WTC11 (cell line): Measurements from ENCODE around the gene DNA2. TPM values are rescaled to one million over a fixed set of nuclear protein-coding genes. Genes with fewer than 3 reads are reported as not detected.

Source experiments
- ATAC-seq: fragments of 200-7000 bp; cut with Tn5 transposase; 2 replicates; pipeline ENCODE4 v1.10.0; 2021; ENCODE audit warnings: mild to moderate bottlenecking, moderate library complexity
- CTCF ChIA-PET: fragments of 300-600 bp; sonication (Branson Sonifier 250); formaldehyde crosslinking; loops from one replicate; lab custom pipeline; 2021; ENCODE audit warnings: antibody characterized with exemption; lab: Charles Lee
- POLR2A ChIA-PET: fragments of 350-600 bp; sonication (Branson Sonifier 250); formaldehyde crosslinking; loops from one replicate; lab custom pipeline; 2021; ENCODE audit warnings: antibody characterized with exemption; lab: Charles Lee
- DNase-seq: peaks from one replicate; pipeline ENCODE4 v3.0.0; 2021; ENCODE audit warnings: low spot score
- H3K27ac Mint-ChIP-seq: 2 replicates; pipeline ENCODE4 v1.8.0; 2021; ENCODE audit warnings: mixed read lengths
- H3K27me3 Mint-ChIP-seq: 2 replicates; pipeline ENCODE4 v1.8.0; 2021; ENCODE audit warnings: low read depth, mild to moderate bottlenecking, moderate library complexity, mixed read lengths
- H3K36me3 Mint-ChIP-seq: 2 replicates; pipeline ENCODE4 v1.8.0; 2021; ENCODE audit warnings: mixed read lengths
- H3K4me1 Mint-ChIP-seq: 2 replicates; pipeline ENCODE4 v1.8.0; 2022; ENCODE audit warnings: mixed read lengths
- H3K4me3 Mint-ChIP-seq: 2 replicates; pipeline ENCODE4 v1.8.0; 2021; ENCODE audit warnings: mild to moderate bottlenecking, moderate library complexity, mixed read lengths
- H3K9me3 Mint-ChIP-seq: 2 replicates; pipeline ENCODE4 v1.8.0; 2021; ENCODE audit warnings: mixed read lengths
- ELF4 ChIP-seq: sonication (generic); formaldehyde crosslinking; IDR thresholded peaks from 2 replicates; pipeline ENCODE4 v1.8.1; 2022; ENCODE audit warnings: low read depth, mild to moderate bottlenecking, moderate library complexity, missing genetic modification reagents
- FOXK1 ChIP-seq: sonication (generic); formaldehyde crosslinking; IDR thresholded peaks from 2 replicates; pipeline ENCODE4 v1.8.0; 2022; ENCODE audit warnings: mild to moderate bottlenecking, moderate library complexity, missing genetic modification reagents
- GABPB1 ChIP-seq: sonication (generic); formaldehyde crosslinking; IDR thresholded peaks from 2 replicates; pipeline ENCODE4 v1.8.1; 2023; ENCODE audit warnings: mild to moderate bottlenecking, missing genetic modification reagents
- GRHL2 ChIP-seq: fragments of 250-450 bp; sonication (Bioruptor Pico); IDR thresholded peaks from 2 replicates; pipeline ENCODE4 v1.8.0; 2022; ENCODE audit warnings: mild to moderate bottlenecking, moderate library complexity; ENCODE audit not compliant: insufficient replicate concordance, severe bottlenecking
- KAT7 ChIP-seq: sonication (generic); formaldehyde crosslinking; IDR thresholded peaks from 2 replicates; pipeline ENCODE4 v1.8.1; 2023; ENCODE audit warnings: missing genetic modification reagents, mild to moderate bottlenecking, borderline replicate concordance
- MLX ChIP-seq: sonication (generic); formaldehyde crosslinking; IDR thresholded peaks from 2 replicates; pipeline ENCODE4 v1.8.1; 2023; ENCODE audit warnings: mild to moderate bottlenecking, missing genetic modification reagents, moderate library complexity
- MYBL2 ChIP-seq: sonication (generic); formaldehyde crosslinking; IDR thresholded peaks from 2 replicates; pipeline ENCODE4 v1.8.1; 2023; ENCODE audit warnings: mild to moderate bottlenecking, moderate library complexity, missing genetic modification reagents
- NFATC4 ChIP-seq: fragments of 250-450 bp; sonication (Bioruptor Pico); IDR thresholded peaks from 2 replicates; pipeline ENCODE4 v1.9.0; 2021; ENCODE audit warnings: mild to moderate bottlenecking
- NFYB ChIP-seq: sonication (generic); formaldehyde crosslinking; conservative IDR thresholded peaks from 2 replicates; pipeline ENCODE4 v1.8.0; 2022; ENCODE audit warnings: low read depth, missing genetic modification reagents
- OVOL2 ChIP-seq: fragments of 250-450 bp; sonication (Bioruptor Pico); IDR thresholded peaks from 2 replicates; pipeline ENCODE4 v1.9.0; 2021; ENCODE audit warnings: mild to moderate bottlenecking, borderline replicate concordance
- SMAD3 ChIP-seq: sonication (generic); formaldehyde crosslinking; IDR thresholded peaks from 2 replicates; pipeline ENCODE4 v1.8.0; 2022; ENCODE audit warnings: missing genetic modification reagents, mild to moderate bottlenecking, borderline replicate concordance
- TEAD4 ChIP-seq: sonication (generic); formaldehyde crosslinking; IDR thresholded peaks from 2 replicates; pipeline ENCODE4 v1.8.0; 2022; ENCODE audit warnings: mild to moderate bottlenecking, missing genetic modification reagents
- TP53 ChIP-seq: sonication (generic); formaldehyde crosslinking; IDR thresholded peaks from 2 replicates; pipeline ENCODE4 v1.8.1; 2023; ENCODE audit warnings: mild to moderate bottlenecking, missing genetic modification reagents
- USF2 ChIP-seq: sonication (generic); formaldehyde crosslinking; IDR thresholded peaks from 2 replicates; pipeline ENCODE4 v1.8.1; 2023; ENCODE audit warnings: mild to moderate bottlenecking, missing genetic modification reagents, moderate library complexity
- ZNF317 ChIP-seq: sonication (generic); formaldehyde crosslinking; IDR thresholded peaks from 2 replicates; pipeline ENCODE4 v1.8.1; 2023; ENCODE audit warnings: low read depth, mild to moderate bottlenecking, moderate library complexity, missing genetic modification reagents, borderline replicate concordance
- ZNF532 ChIP-seq: fragments of 250-450 bp; sonication (Bioruptor Pico); IDR thresholded peaks from 2 replicates; pipeline ENCODE4 v1.9.0; 2021; ENCODE audit warnings: mild to moderate bottlenecking, borderline replicate concordance
- total RNA-seq: library from RNA; stranded (reverse); gene quantifications from 3 replicates; pipeline ENCODE4 v1.2.3, GENCODE V29; 2021
- TF ChIP-seq, protein P1 (sequence below): sonication (generic); formaldehyde crosslinking; IDR thresholded peaks from 2 replicates; pipeline ENCODE4 v1.8.1; 2022; ENCODE audit warnings: mild to moderate bottlenecking, moderate library complexity, missing genetic modification reagents
- TF ChIP-seq, protein P2 (sequence below): sonication (generic); formaldehyde crosslinking; IDR thresholded peaks from 2 replicates; pipeline ENCODE4 v1.8.0; 2023; ENCODE audit warnings: mild to moderate bottlenecking, missing genetic modification reagents
- TF ChIP-seq, protein P3 (sequence below): sonication (generic); formaldehyde crosslinking; conservative IDR thresholded peaks from 2 replicates; pipeline ENCODE4 v1.8.1; 2023; ENCODE audit warnings: mild to moderate bottlenecking, low read depth, missing genetic modification reagents, moderate library complexity
- TF ChIP-seq, protein P4 (sequence below): sonication (generic); formaldehyde crosslinking; IDR thresholded peaks from 2 replicates; pipeline ENCODE4 v1.8.0; 2022; ENCODE audit warnings: mild to moderate bottlenecking, missing genetic modification reagents

DNA2 gene
- total RNA-seq, 1 experiment from 2014 or later: 46.3 TPM

DNA sequence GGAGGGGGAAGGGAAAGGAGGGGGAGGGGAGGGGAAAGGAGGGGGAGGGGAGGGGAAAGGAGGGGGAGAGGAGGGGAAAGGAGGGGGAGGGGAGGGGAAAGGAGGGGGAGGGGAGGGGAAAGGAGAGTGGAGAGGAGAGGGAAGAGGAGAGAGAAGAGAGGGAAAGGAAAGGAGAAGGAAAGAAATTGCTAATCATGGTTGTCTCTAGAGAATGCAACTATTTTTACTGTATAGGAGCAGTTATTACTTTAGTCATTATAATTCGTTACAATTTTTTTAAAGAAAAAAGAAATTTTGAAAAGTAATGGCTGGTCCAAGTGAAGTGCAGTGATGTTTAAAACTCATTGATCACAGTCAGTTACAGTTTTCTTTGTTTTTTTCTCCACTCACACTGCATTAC, 31.1 kb upstream of the DNA2 start:
- H3K9me3 Mint-ChIP-seq: no peaks in the 10 kb centered on the region
- CTCF ChIA-PET: no interaction called here
- H3K4me3 Mint-ChIP-seq: no peak overlapping the region
- no peak overlapping the region for H3K27ac Mint-ChIP-seq
- no peaks in the 10 kb centered on the region for H3K27me3 Mint-ChIP-seq
- peaks cover 7% of the 10 kb centered on the region for H3K4me1 Mint-ChIP-seq
- peaks cover 11% of the 10 kb centered on the region for H3K36me3 Mint-ChIP-seq
- POLR2A ChIA-PET: no interaction called here
- DNase-seq (no peak), ATAC-seq (no peak)
- TF ChIP-seq NFATC4 (no peak), USF2 (CRISPR knock-in tag) (no peak), TEAD4 (CRISPR knock-in tag) (no peak), GRHL2 (no peak), SMAD3 (CRISPR knock-in tag) (no peak), NFYB (CRISPR knock-in tag) (no peak), ZNF317 (CRISPR knock-in tag) (no peak), GABPB1 (no peak), MLX (no peak), OVOL2 (CRISPR knock-in tag) (no peak), ZNF532 (CRISPR knock-in tag) (no peak), KAT7 (CRISPR knock-in tag) (no peak), TP53 (CRISPR knock-in tag) (no peak), FOXK1 (CRISPR knock-in tag) (no peak), MYBL2 (no peak), ELF4 (CRISPR knock-in tag) (no peak)
- TF ChIP-seq, protein P1, sequence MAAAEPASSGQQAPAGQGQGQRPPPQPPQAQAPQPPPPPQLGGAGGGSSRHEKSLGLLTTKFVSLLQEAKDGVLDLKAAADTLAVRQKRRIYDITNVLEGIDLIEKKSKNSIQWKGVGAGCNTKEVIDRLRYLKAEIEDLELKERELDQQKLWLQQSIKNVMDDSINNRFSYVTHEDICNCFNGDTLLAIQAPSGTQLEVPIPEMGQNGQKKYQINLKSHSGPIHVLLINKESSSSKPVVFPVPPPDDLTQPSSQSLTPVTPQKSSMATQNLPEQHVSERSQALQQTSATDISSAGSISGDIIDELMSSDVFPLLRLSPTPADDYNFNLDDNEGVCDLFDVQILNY: no peak
- TF ChIP-seq, protein P2, sequence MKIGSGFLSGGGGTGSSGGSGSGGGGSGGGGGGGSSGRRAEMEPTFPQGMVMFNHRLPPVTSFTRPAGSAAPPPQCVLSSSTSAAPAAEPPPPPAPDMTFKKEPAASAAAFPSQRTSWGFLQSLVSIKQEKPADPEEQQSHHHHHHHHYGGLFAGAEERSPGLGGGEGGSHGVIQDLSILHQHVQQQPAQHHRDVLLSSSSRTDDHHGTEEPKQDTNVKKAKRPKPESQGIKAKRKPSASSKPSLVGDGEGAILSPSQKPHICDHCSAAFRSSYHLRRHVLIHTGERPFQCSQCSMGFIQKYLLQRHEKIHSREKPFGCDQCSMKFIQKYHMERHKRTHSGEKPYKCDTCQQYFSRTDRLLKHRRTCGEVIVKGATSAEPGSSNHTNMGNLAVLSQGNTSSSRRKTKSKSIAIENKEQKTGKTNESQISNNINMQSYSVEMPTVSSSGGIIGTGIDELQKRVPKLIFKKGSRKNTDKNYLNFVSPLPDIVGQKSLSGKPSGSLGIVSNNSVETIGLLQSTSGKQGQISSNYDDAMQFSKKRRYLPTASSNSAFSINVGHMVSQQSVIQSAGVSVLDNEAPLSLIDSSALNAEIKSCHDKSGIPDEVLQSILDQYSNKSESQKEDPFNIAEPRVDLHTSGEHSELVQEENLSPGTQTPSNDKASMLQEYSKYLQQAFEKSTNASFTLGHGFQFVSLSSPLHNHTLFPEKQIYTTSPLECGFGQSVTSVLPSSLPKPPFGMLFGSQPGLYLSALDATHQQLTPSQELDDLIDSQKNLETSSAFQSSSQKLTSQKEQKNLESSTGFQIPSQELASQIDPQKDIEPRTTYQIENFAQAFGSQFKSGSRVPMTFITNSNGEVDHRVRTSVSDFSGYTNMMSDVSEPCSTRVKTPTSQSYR (CRISPR knock-in tag): no peak
- TF ChIP-seq, protein P3, sequence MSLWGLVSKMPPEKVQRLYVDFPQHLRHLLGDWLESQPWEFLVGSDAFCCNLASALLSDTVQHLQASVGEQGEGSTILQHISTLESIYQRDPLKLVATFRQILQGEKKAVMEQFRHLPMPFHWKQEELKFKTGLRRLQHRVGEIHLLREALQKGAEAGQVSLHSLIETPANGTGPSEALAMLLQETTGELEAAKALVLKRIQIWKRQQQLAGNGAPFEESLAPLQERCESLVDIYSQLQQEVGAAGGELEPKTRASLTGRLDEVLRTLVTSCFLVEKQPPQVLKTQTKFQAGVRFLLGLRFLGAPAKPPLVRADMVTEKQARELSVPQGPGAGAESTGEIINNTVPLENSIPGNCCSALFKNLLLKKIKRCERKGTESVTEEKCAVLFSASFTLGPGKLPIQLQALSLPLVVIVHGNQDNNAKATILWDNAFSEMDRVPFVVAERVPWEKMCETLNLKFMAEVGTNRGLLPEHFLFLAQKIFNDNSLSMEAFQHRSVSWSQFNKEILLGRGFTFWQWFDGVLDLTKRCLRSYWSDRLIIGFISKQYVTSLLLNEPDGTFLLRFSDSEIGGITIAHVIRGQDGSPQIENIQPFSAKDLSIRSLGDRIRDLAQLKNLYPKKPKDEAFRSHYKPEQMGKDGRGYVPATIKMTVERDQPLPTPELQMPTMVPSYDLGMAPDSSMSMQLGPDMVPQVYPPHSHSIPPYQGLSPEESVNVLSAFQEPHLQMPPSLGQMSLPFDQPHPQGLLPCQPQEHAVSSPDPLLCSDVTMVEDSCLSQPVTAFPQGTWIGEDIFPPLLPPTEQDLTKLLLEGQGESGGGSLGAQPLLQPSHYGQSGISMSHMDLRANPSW (CRISPR knock-in tag): no peak
- TF ChIP-seq, protein P4, sequence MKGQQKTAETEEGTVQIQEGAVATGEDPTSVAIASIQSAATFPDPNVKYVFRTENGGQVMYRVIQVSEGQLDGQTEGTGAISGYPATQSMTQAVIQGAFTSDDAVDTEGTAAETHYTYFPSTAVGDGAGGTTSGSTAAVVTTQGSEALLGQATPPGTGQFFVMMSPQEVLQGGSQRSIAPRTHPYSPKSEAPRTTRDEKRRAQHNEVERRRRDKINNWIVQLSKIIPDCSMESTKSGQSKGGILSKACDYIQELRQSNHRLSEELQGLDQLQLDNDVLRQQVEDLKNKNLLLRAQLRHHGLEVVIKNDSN (CRISPR knock-in tag): no peak
